BLaER1 (cell line): ENCODE data around the gene PSTPIP2.

Source experiments
- H3K27ac ChIP-seq: shearing (Covaris generic); formaldehyde crosslinking; 2 replicates; pipeline ENCODE4 v1.8.1; 2022
- H3K27me3 ChIP-seq: shearing (Covaris generic); formaldehyde crosslinking; 2 replicates; pipeline ENCODE4 v1.8.1; 2022
- H3K36me3 ChIP-seq: shearing (Covaris generic); formaldehyde crosslinking; 2 replicates; pipeline ENCODE4 v1.8.1; 2022
- H3K4me1 ChIP-seq: shearing (Covaris generic); formaldehyde crosslinking; 2 replicates; pipeline ENCODE4 v1.8.1; 2022
- H3K4me2 ChIP-seq: shearing (Covaris generic); formaldehyde crosslinking; 2 replicates; pipeline ENCODE4 v1.8.1; 2022
- H3K4me3 ChIP-seq: shearing (Covaris generic); formaldehyde crosslinking; 2 replicates; pipeline ENCODE4 v1.8.1; 2022
- H3K9ac ChIP-seq: shearing (Covaris generic); formaldehyde crosslinking; 2 replicates; pipeline ENCODE4 v1.8.1; 2022
- H3K9me3 ChIP-seq: shearing (Covaris generic); formaldehyde crosslinking; 2 replicates; pipeline ENCODE4 v1.8.1; 2022
- H4K20me1 ChIP-seq: shearing (Covaris generic); formaldehyde crosslinking; 2 replicates; pipeline ENCODE4 v1.8.1; 2022
- Cebpa-rat ChIP-seq: shearing (Covaris generic); IDR thresholded peaks from 2 replicates; pipeline ENCODE4 v1.8.1; 2022

The PSTPIP2 gene

DNA sequence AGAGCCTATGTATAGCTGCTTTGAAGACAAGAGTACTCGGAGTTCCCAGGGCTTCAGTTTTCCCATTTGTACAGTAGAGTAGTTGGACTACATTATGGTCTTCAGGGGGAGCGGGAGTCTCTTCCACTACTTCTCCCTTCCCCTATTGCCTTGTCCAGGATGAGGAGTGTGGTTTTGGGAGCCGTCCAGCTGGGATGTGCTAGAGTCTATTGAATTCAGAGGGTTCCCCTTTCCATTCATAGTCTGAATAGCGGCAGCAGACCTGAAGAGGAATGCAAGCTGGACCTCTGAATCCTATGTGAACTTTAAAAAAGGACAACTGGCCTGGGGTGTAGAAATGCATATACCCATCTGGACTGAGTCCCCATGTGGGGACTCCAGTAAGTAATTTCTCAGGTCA is 61.4 kb downstream of the PSTPIP2 start:
- no peak for TF ChIP-seq Cebpa-rat
- H3K4me3 ChIP-seq, result no peak overlapping the region
- no peak overlapping the region for H3K4me2 ChIP-seq
- no peak overlapping the region for H3K27ac ChIP-seq
- H3K36me3 ChIP-seq, result no peaks in the 10 kb centered on the region
- H3K9me3 ChIP-seq, result no peaks in the 10 kb centered on the region
- no peak overlapping the region for H3K9ac ChIP-seq
- H3K27me3 ChIP-seq, result no peaks in the 10 kb centered on the region
- no peaks in the 10 kb centered on the region for H4K20me1 ChIP-seq
- H3K4me1 ChIP-seq, result peaks cover 15% of the 10 kb centered on the region

DNA sequence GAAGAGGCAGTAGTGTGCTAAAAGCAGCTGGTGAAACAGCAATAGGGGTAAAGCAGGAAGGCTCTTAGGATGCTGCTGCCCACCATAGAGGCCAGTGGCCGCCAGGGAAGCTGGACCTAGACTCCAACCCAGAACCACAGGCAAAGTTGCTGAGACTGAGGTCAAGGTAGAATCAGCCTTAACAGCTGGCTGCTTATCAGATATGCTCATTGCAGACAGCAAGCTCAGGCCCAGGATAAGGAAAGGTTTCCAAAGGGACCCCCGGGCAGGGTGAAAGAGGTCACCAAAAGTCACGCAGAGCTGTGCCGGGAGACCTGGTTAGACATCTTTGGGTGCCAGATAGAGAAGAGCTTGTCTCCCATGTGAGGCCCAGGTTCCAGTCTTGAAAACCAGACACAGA is 62.0 kb downstream of the PSTPIP2 start:
- Histone ChIP-seq H3K27ac (no peak overlapping the region), H3K4me3 (no peak overlapping the region), H3K9me3 (no peaks in the 10 kb centered on the region), H3K9ac (no peak overlapping the region), H3K4me2 (no peak overlapping the region), H4K20me1 (no peaks in the 10 kb centered on the region), H3K4me1 (peaks cover 15% of the 10 kb centered on the region), H3K27me3 (no peaks in the 10 kb centered on the region), H3K36me3 (no peaks in the 10 kb centered on the region)
- TF ChIP-seq Cebpa-rat, result no peak

DNA sequence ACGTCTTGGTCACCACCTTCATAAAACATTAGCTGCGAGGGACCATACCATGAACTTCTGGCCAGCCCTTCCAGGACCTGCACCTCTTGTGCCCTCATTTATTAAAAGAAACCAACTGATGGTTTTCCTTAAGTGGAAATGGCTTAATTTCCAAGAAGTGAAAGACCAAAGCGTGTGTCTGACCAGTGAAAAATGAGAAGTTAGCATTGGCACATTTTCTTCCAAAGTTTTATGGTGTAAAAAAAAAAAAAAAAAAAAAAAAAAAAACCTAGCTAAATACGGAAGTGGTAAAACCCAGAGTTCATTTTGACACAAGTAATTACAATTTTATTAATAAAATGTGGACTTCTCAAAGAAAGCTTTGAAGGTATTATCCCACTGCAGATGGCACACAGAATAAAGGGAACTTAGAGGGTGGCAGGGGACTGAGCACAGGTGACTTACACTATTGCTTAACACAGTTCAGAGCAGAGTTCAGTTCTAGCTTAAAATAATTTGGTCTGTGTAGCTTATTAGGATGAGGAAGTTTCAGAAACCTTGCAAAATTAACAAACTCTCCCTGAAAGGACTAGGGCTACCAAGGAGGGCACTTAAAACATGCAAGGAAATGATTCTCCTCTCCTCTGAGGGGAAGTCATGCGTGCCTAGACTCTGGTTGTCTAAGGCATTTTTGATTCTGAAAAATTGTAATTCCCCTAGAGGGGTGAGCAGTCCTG is 62.8 kb downstream of the PSTPIP2 start:
- no peak for TF ChIP-seq Cebpa-rat
- no peak overlapping the region for H3K4me3 ChIP-seq

DNA sequence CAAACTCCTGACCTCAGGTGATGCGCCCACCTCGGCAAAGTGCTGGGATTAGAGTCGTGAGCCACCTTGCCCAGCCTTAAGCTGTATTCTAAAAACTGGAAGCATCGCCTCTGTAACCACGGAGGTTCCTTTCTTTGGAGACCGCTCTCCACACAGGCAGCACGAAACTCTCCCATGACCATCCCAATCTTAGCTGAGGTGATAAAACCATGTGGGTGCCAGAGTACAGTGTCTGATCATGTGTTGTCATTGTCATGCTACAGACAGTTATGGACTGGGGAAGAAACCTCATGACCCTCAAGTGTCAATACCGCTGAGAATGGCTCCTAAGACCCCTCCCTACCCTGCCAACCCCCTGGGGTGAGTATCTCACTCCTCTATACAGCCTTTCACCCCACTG is 63.5 kb downstream of the PSTPIP2 start:
- Histone ChIP-seq H3K36me3 (no peaks in the 10 kb centered on the region), H3K27me3 (no peaks in the 10 kb centered on the region), H3K27ac (no peak overlapping the region), H3K9me3 (no peaks in the 10 kb centered on the region), H3K4me2 (no peak overlapping the region), H4K20me1 (no peaks in the 10 kb centered on the region), H3K4me1 (peaks cover 6% of the 10 kb centered on the region), H3K4me3 (no peak overlapping the region), H3K9ac (no peak overlapping the region)
- TF ChIP-seq Cebpa-rat, result no peak

More for the DNA sequence above, 62.8 kb downstream of the PSTPIP2 start:
- Histone ChIP-seq H3K36me3 (no peaks in the 10 kb centered on the region), H3K4me2 (no peak overlapping the region), H3K27me3 (no peaks in the 10 kb centered on the region), H3K4me1 (peaks cover 13% of the 10 kb centered on the region), H4K20me1 (no peaks in the 10 kb centered on the region), H3K9me3 (no peaks in the 10 kb centered on the region), H3K27ac (no peak overlapping the region), H3K9ac (no peak overlapping the region)

DNA sequence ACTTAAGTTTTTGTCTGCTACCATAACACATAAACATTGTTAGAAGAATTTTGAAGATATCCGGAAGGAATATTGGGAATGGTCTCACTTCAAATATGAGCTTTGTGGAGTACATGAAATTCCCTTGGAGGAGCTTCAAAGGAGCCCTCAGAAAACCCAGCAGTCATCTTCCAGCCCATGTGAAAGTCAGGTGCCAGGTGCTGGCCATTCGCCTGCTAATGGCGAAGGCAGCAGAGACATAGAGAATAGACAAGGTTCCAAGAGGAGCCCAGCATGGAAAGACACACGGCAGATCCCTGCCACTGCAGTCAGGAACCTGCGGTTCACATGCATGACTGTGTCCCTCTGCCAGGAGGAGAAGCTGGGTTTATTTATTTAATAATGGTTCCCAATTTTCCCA is 64.9 kb downstream of the PSTPIP2 start:
- Histone ChIP-seq H4K20me1 (no peaks in the 10 kb centered on the region), H3K4me2 (no peak overlapping the region), H3K9ac (no peak overlapping the region), H3K27ac (no peak overlapping the region), H3K27me3 (no peaks in the 10 kb centered on the region), H3K4me1 (no peaks in the 10 kb centered on the region), H3K4me3 (no peak overlapping the region), H3K9me3 (0 out of 2 replicates have a peak, but pooled peaks cover 4% of the 10 kb centered on the region), H3K36me3 (no peaks in the 10 kb centered on the region)
- no peak for TF ChIP-seq Cebpa-rat

DNA sequence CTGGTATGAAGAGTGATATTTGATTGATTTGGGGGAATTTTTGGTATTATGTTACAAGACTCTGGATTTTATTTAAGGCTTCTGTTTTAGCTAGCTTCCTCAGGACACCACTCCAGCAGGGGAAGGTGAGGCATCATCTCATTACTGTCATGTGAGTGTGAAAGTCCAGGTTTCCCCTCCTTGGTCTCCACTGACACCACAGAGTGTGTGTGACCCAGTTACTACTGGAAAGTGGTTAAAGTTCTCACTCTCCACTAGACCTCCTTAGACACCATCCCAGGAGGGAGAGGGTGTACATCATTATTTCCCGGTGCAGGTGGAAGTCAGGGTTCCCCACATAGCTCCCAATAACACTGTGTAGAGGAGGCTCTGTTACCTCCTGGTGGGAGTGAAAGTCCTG is 69.1 kb downstream of the PSTPIP2 start:
- H3K36me3 ChIP-seq, result no peaks in the 10 kb centered on the region
- peaks cover 9% of the 10 kb centered on the region; the same call in 1 of the 2 replicates for H3K9me3 ChIP-seq
- H3K4me1 ChIP-seq, result peaks cover 7% of the 10 kb centered on the region; the same call in 1 of the 2 replicates
- H4K20me1 ChIP-seq, result no peaks in the 10 kb centered on the region
- no peak for TF ChIP-seq Cebpa-rat
- no peak overlapping the region for H3K27ac ChIP-seq
- no peak overlapping the region for H3K4me2 ChIP-seq
- H3K27me3 ChIP-seq, result no peaks in the 10 kb centered on the region
- H3K9ac ChIP-seq, result no peak overlapping the region
- no peak overlapping the region for H3K4me3 ChIP-seq

DNA sequence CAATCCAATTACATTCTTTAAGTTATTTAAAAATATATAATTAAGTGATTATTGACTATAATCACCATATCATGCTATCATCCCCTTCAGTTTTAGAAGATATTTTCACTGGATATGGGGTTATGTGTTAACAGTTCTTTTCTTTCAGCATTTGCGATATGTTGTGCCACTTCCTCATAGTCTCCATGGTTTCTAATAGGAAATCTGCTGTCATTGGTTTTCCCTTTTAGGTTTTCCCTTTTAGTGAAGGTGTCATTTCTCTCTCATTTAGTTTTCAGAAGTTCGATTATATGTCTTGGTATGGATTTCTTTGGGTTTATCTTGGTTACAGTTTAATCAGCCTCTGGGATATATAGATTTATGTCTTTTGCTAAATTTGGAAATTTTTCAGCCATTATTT is 70.2 kb downstream of the PSTPIP2 start:
- no peak for TF ChIP-seq Cebpa-rat
- peaks cover 9% of the 10 kb centered on the region; the same call in 1 of the 2 replicates for H3K9me3 ChIP-seq
- no peak overlapping the region for H3K4me2 ChIP-seq
- H4K20me1 ChIP-seq, result no peaks in the 10 kb centered on the region
- H3K4me1 ChIP-seq, result peaks cover 8% of the 10 kb centered on the region; the same call in 1 of the 2 replicates
- no peaks in the 10 kb centered on the region for H3K36me3 ChIP-seq
- H3K4me3 ChIP-seq, result no peak overlapping the region
- H3K27me3 ChIP-seq, result no peaks in the 10 kb centered on the region
- no peak overlapping the region for H3K27ac ChIP-seq
- H3K9ac ChIP-seq, result no peak overlapping the region

DNA sequence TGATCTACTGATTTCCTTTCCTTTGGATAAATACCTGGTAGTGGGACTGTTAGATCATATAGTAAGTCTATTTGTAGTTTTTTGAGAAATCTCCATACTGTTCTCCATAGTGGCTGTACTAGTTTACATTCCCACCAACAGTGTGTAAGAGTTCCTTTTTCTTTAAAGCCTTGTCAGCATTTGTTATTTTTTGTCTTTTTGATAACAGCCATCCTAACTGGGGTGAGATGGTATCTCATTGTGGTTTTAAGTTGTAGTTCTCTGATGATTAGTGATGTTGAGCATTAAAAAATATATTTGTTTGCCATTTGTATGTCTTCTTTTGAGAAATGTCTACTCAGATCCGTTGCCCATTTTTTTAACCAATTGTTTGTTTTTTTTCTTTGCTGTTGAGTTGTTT is 71.0 kb downstream of the PSTPIP2 start:
- no peaks in the 10 kb centered on the region for H4K20me1 ChIP-seq
- H3K9me3 ChIP-seq, result peaks cover 9% of the 10 kb centered on the region; the same call in 1 of the 2 replicates
- H3K9ac ChIP-seq, result no peak overlapping the region
- no peak overlapping the region for H3K27ac ChIP-seq
- H3K36me3 ChIP-seq, result no peaks in the 10 kb centered on the region
- no peak for TF ChIP-seq Cebpa-rat
- H3K4me3 ChIP-seq, result no peak overlapping the region
- peaks cover 8% of the 10 kb centered on the region; the same call in 1 of the 2 replicates for H3K4me1 ChIP-seq
- no peak overlapping the region for H3K4me2 ChIP-seq
- no peaks in the 10 kb centered on the region for H3K27me3 ChIP-seq

DNA sequence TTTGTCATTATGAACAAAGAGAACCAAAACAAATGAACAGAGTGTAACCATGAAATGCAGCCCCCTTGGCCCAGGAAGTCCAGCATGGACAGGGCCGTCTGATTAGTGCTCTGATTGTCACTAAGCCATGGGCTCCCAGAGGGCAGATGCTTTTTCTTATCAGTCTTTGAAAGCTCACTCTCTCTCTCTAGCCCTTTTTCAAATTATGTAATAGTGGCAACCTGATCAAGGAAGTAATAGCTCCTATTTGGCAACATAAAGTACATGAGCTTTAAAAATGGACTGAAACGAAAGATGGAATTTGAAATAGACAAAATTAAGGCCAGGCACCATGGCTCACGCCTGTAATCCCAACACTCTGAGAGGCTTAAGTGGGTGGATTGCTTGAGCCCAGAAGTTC is 72.5 kb downstream of the PSTPIP2 start:
- peaks cover 9% of the 10 kb centered on the region; the same call in 1 of the 2 replicates for H3K9me3 ChIP-seq
- no peak overlapping the region for H3K27ac ChIP-seq
- no peak overlapping the region for H3K4me2 ChIP-seq
- no peaks in the 10 kb centered on the region for H3K27me3 ChIP-seq
- H3K9ac ChIP-seq, result no peak overlapping the region
- H3K36me3 ChIP-seq, result no peaks in the 10 kb centered on the region
- peaks cover 8% of the 10 kb centered on the region; the same call in 1 of the 2 replicates for H3K4me1 ChIP-seq
- no peaks in the 10 kb centered on the region for H4K20me1 ChIP-seq
- H3K4me3 ChIP-seq, result no peak overlapping the region
- no peak for TF ChIP-seq Cebpa-rat

DNA sequence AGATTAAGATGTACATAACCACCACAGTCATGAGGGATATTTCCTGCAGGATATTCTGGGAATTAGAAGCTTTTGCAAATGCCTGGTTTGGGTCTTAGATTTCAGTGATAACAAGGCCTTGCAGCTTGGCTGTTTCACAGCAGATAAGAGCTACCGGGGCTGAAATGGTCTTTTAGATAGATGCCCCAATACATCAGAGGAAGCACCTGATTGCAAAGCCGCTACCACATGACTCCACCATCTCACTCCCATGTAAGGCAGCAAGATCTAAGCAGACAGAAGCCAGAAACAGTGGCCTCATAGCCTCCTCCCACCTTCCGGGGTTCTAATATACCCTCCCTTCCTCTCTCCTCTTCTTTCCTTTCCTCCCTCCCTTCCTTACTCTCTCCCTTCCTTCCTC is 73.8 kb downstream of the PSTPIP2 start:
- no peaks in the 10 kb centered on the region for H3K27me3 ChIP-seq
- H4K20me1 ChIP-seq, result no peaks in the 10 kb centered on the region
- no peaks in the 10 kb centered on the region for H3K36me3 ChIP-seq
- no peak overlapping the region for H3K9ac ChIP-seq
- H3K4me2 ChIP-seq, result no peak overlapping the region
- no peak for TF ChIP-seq Cebpa-rat
- peaks cover 8% of the 10 kb centered on the region; the same call in 1 of the 2 replicates for H3K4me1 ChIP-seq
- H3K27ac ChIP-seq, result no peak overlapping the region
- peaks cover 9% of the 10 kb centered on the region; the same call in 1 of the 2 replicates for H3K9me3 ChIP-seq
- H3K4me3 ChIP-seq, result no peak overlapping the region
